GM12878 (cell line): ENCODE results near the gene ITIH5.

Experiments used
- CTCF ChIP-seq, 3 experiments: IDR thresholded peaks in 2 of 3; conservative IDR thresholded peaks in 1 of 3; 2 replicates each; pipeline ENCODE4 v1.5.1; 2011; ENCODE audit warnings: low read depth in 3 of 3, low read length in 3 of 3, mild to moderate bottlenecking in 3 of 3, control low read depth in 2 of 3, moderate library complexity in 2 of 3, inconsistent platforms in 1 of 3, mixed read lengths in 1 of 3; ENCODE audit not compliant: control insufficient read depth in 2 of 3, insufficient read depth in 1 of 3; ENCODE audit errors: extremely low read depth in 1 of 3
- NR2C1 ChIP-seq: fragments of 450-650 bp; IDR thresholded peaks from 2 replicates; pipeline ENCODE4 v1.6.1; 2017; ENCODE audit warnings: antibody characterized with exemption, mild to moderate bottlenecking, moderate library complexity

- no peak for TF ChIP-seq CTCF (IDR thresholded peaks at IDR 0.05 in 2 of 3, conservative IDR thresholded peaks at IDR 0.05 in 1 of 3; ENCODE audit: control insufficient read depth in 2 of 3, extremely low read depth in 1 of 3, insufficient read depth in 1 of 3, low read depth in 3 of 3, low read length in 3 of 3)
- TF ChIP-seq NR2C1, result no peak
These were observed 139.3 kb downstream of the ITIH5 start for GRCh38 chr10:7527468-7527867.
